Measurements from ENCODE around the gene SLC39A11.
A peak's percentile ranks its signal among the peaks of the same experiment; 100 is the strongest.

The SLC39A11 gene

GRCh38 chr17:72608436-72608835 is 484.1 kb downstream of the SLC39A11 start:
- Mint-ChIP-seq H3K27me3 (ENCODE audit: low read depth, poor library complexity) (peaks cover 22% of the 10 kb centered on the region), H3K9me3 (peaks cover 20% of the 10 kb centered on the region), H3K27ac (no peak overlapping the region), H3K4me3 (no peak overlapping the region), H3K36me3 (ENCODE audit: low read depth) (peaks cover 4% of the 10 kb centered on the region), H3K4me1 (peaks cover 14% of the 10 kb centered on the region)
- no peak for DNase-seq
- no peak for TF ChIP-seq CTCF (IDR thresholded peaks at IDR 0.05)

- Mint-ChIP-seq H3K27ac (no peak overlapping the region), H3K4me1 (peaks cover 25% of the 10 kb centered on the region), H3K9me3 (peaks cover 20% of the 10 kb centered on the region), H3K27me3 (ENCODE audit: low read depth, poor library complexity) (peaks cover 27% of the 10 kb centered on the region), H3K4me3 (no peak overlapping the region), H3K36me3 (ENCODE audit: low read depth) (peaks cover 4% of the 10 kb centered on the region)
- DNase-seq, result no peak
- TF ChIP-seq CTCF (IDR thresholded peaks at IDR 0.05), result no peak
Measured at GRCh38 chr17:72606656-72607055, 485.8 kb downstream of the SLC39A11 start.

GRCh38 chr17:72605543-72605942 is 486.9 kb downstream of the SLC39A11 start:
- no peak for TF ChIP-seq CTCF (IDR thresholded peaks at IDR 0.05)
- peaks cover 20% of the 10 kb centered on the region for H3K9me3 Mint-ChIP-seq
- peaks cover 25% of the 10 kb centered on the region for H3K4me1 Mint-ChIP-seq
- DNase-seq, result no peak
- no peak overlapping the region for H3K27ac Mint-ChIP-seq
- H3K27me3 Mint-ChIP-seq (ENCODE audit: low read depth, poor library complexity), result peaks cover 26% of the 10 kb centered on the region
- no peak overlapping the region for H3K4me3 Mint-ChIP-seq
- H3K36me3 Mint-ChIP-seq (ENCODE audit: low read depth), result peaks cover 4% of the 10 kb centered on the region

GRCh38 chr17:72604518-72604917 is 488.0 kb downstream of the SLC39A11 start:
- peaks cover 20% of the 10 kb centered on the region for H3K9me3 Mint-ChIP-seq
- peaks cover 25% of the 10 kb centered on the region for H3K4me1 Mint-ChIP-seq
- no peak for DNase-seq
- peaks cover 32% of the 10 kb centered on the region for H3K27me3 Mint-ChIP-seq (ENCODE audit: low read depth, poor library complexity)
- no peak overlapping the region for H3K4me3 Mint-ChIP-seq
- peaks cover 4% of the 10 kb centered on the region for H3K36me3 Mint-ChIP-seq (ENCODE audit: low read depth)
- TF ChIP-seq CTCF (IDR thresholded peaks at IDR 0.05), result no peak
- peak overlapping the region; percentile 77 for H3K27ac Mint-ChIP-seq

- peaks cover 18% of the 10 kb centered on the region for H3K9me3 Mint-ChIP-seq
- H3K4me1 Mint-ChIP-seq, result peaks cover 25% of the 10 kb centered on the region
- H3K4me3 Mint-ChIP-seq, result no peak overlapping the region
- no peak overlapping the region for H3K27ac Mint-ChIP-seq
- peaks cover 4% of the 10 kb centered on the region for H3K36me3 Mint-ChIP-seq (ENCODE audit: low read depth)
- H3K27me3 Mint-ChIP-seq (ENCODE audit: low read depth, poor library complexity), result peaks cover 35% of the 10 kb centered on the region
- no peak for TF ChIP-seq CTCF (IDR thresholded peaks at IDR 0.05)
- DNase-seq, result no peak
Measured at GRCh38 chr17:72603420-72604242, 488.9 kb downstream of the SLC39A11 start.
